HepG2 (cell line): Measurements from ENCODE around the gene FAM78B. TPM values are rescaled to one million over a fixed set of nuclear protein-coding genes. Genes with fewer than 3 reads are reported as not detected.

Experiments used
- ATAC-seq: fragments of 200-7000 bp; cut with Tn5 transposase; 3 replicates; pipeline ENCODE4 v1.9.1; 2020; ENCODE audit warnings: mild to moderate bottlenecking, moderate library complexity
- BruUV-seq: library from RNA; stranded (reverse); fragments of 400-500 nt; replicated peaks from 2 replicates; lab custom pipeline; 2021; lab: Mats Ljungman, UMichigan
- CTCF ChIA-PET: fragments of 300-600 bp; formaldehyde crosslinking; extraction: SDS; loops from one replicate; lab custom pipeline; 2021; ENCODE audit warnings: low total read pairs, inconsistent platforms, low intra/inter-chr PET ratio; lab: Yijun Ruan, JAX
- POLR2A ChIA-PET: fragments of 350-600 bp; sonication (Branson Sonifier 250); formaldehyde crosslinking; loops from one replicate; lab custom pipeline; 2020; ENCODE audit warnings: antibody characterized with exemption, inconsistent platforms; lab: Yijun Ruan, JAX
- DNase-seq: peaks from one replicate; pipeline ENCODE4 v3.0.0-alpha.2; 2015; ENCODE audit warnings: low spot score
- FAIRE-seq: peaks from 3 replicates; lab custom pipeline; 2011; peaks lifted over from hg19 to GRCh38; lab: Jason Lieb, UNC
- H2AFZ ChIP-seq: one replicate; pipeline ENCODE4 v1.6.1; 2011; ENCODE audit warnings: low read length, inconsistent platforms
- H3K27ac ChIP-seq: fragments of 300-600 bp; 3 replicates; pipeline ENCODE4 v1.8.0; 2011; ENCODE audit warnings: mixed run types, mild to moderate bottlenecking, mixed read lengths, low read length, inconsistent platforms; ENCODE audit not compliant: insufficient read depth; ENCODE audit errors: extremely low read length
- H3K27me3 ChIP-seq, 2 experiments: fragments of 200-600 bp in 1 of 2; 2 replicates in 1 of 2; 3 replicates in 1 of 2; pipeline versions ENCODE4 v1.6.0 to v1.8.0; 2011; ENCODE audit warnings: low read length in 2 of 2, mild to moderate bottlenecking in 2 of 2, moderate library complexity in 2 of 2, inconsistent platforms in 1 of 2; ENCODE audit not compliant: insufficient read depth in 2 of 2, control insufficient read depth in 1 of 2
- H3K36me3 ChIP-seq, 2 experiments: fragments of 200-600 bp in 1 of 2; replicated peaks in 1 of 2; 2 replicates in 1 of 2; 3 replicates in 1 of 2; pipeline versions ENCODE4 v1.5.1 to v1.8.0; 2011; ENCODE audit warnings: low read length in 2 of 2, inconsistent platforms in 1 of 2; ENCODE audit not compliant: insufficient read depth in 2 of 2, control insufficient read depth in 1 of 2
- H3K4me1 ChIP-seq: 2 replicates; pipeline ENCODE4 v1.5.1; 2012; ENCODE audit warnings: low read length, inconsistent platforms; ENCODE audit not compliant: insufficient read depth
- H3K4me2 ChIP-seq: 2 replicates; pipeline ENCODE4 v1.6.0; 2011; ENCODE audit warnings: low read depth, low read length, inconsistent platforms
- H3K4me3 ChIP-seq, 3 experiments: fragments of 200-600 bp in 1 of 3; sonication (generic), shearing (Covaris generic) in 1 of 3; replicated peaks in 1 of 3; 2 replicates each; pipeline ENCODE4 v1.5.1; 2011 to 2016; ENCODE audit warnings: low read length in 3 of 3, inconsistent platforms in 2 of 3, low read depth in 2 of 3, mild to moderate bottlenecking in 2 of 3, control low read depth in 1 of 3, mixed read lengths in 1 of 3; ENCODE audit not compliant: insufficient read depth in 1 of 3
- H3K79me2 ChIP-seq: one replicate; pipeline ENCODE4 v1.6.1; 2011; ENCODE audit warnings: low read length, inconsistent platforms; ENCODE audit not compliant: insufficient read depth
- H3K9ac ChIP-seq: 2 replicates; pipeline ENCODE4 v1.6.0; 2011; ENCODE audit warnings: mild to moderate bottlenecking, low read depth, low read length, inconsistent platforms; ENCODE audit not compliant: insufficient read depth
- H3K9me3 ChIP-seq: 2 replicates; pipeline ENCODE4 v1.5.1; 2012; ENCODE audit warnings: mild to moderate bottlenecking, low read length
- H4K20me1 ChIP-seq: 2 replicates; pipeline ENCODE4 v1.6.0; 2011; ENCODE audit warnings: inconsistent platforms, mild to moderate bottlenecking, low read length, moderate library complexity; ENCODE audit not compliant: insufficient read depth
- KAT2B ChIP-seq: fragments of 150-350 bp; IDR thresholded peaks from 2 replicates; pipeline ENCODE4 v1.6.1; 2014; ENCODE audit warnings: low read depth, low read length, borderline replicate concordance
- PRMT3 ChIP-seq: sonication (generic); formaldehyde crosslinking; IDR thresholded peaks from 2 replicates; pipeline ENCODE4 v1.8.1; 2022; ENCODE audit warnings: low read depth, mild to moderate bottlenecking, moderate library complexity, missing genetic modification reagents, borderline replicate concordance
- SIX4 ChIP-seq: sonication (generic); formaldehyde crosslinking; IDR thresholded peaks from 2 replicates; pipeline ENCODE4 v1.4.0; 2020; ENCODE audit warnings: missing genetic modification reagents
- SPEN ChIP-seq: sonication (generic); formaldehyde crosslinking; IDR thresholded peaks from 2 replicates; pipeline ENCODE4 v1.5.1; 2020; ENCODE audit warnings: low read depth, mild to moderate bottlenecking, missing genetic modification reagents
- THYN1 ChIP-seq: sonication (generic); formaldehyde crosslinking; IDR thresholded peaks from 2 replicates; pipeline ENCODE4 v1.8.1; 2023; ENCODE audit warnings: low read depth, mild to moderate bottlenecking, moderate library complexity, missing genetic modification reagents, borderline replicate concordance
- XBP1 ChIP-seq: sonication (generic); formaldehyde crosslinking; IDR thresholded peaks from 2 replicates; pipeline ENCODE4 v1.5.0; 2020; ENCODE audit warnings: missing genetic modification reagents
- ZMAT3 ChIP-seq: sonication (generic); formaldehyde crosslinking; conservative IDR thresholded peaks from 2 replicates; pipeline ENCODE4 v1.7.0; 2021; ENCODE audit warnings: missing genetic modification reagents
- ZNF124 ChIP-seq: sonication (generic); formaldehyde crosslinking; IDR thresholded peaks from 2 replicates; pipeline ENCODE4 v1.4.0; 2020; ENCODE audit warnings: missing genetic modification reagents
- ZNF205 ChIP-seq: IDR thresholded peaks from 2 replicates; pipeline ENCODE4 v1.6.1; 2018; ENCODE audit warnings: missing biosample characterization, missing genetic modification reagents
- ZNF232 ChIP-seq: sonication (generic); formaldehyde crosslinking; IDR thresholded peaks from 2 replicates; pipeline ENCODE4 v1.4.0; 2020; ENCODE audit warnings: missing genetic modification reagents, borderline replicate concordance
- WGBS: methylation state at CpG from one replicate; pipeline ENCODE4 v1.1.6; 2017; ENCODE audit warnings: low lambda C conversion rate; 5-methylcytosine and 5-hydroxymethylcytosine counted together
- in situ Hi-C: cut with HindIII; loops from 2 replicates; pipeline ENCODE4 v1.10.0; 2017; ENCODE audit warnings: low pct_unique_long_range_greater_than_20kb; ENCODE audit not compliant: extremely low pct_ligation_motif_present
- intact Hi-C: fragments of 100-400 bp; cut with micrococcal nuclease; formaldehyde crosslinking; loops from one replicate; pipeline ENCODE4 v1.10.0; 2022; ENCODE audit not compliant: unreplicated experiment
- polyA plus RNA-seq, 8 experiments: library from polyadenylated mRNA; depleted of rRNA in 3 of 8; stranded (reverse) in 7 of 8; unstranded in 1 of 8; fragments of >200 nt; fragmentation: Illumina TruSeq in 4 of 8; extraction: Trizol in 4 of 8; gene quantifications; 2 replicates each; pipeline versions ENCODE4 v1.2.1 to v1.2.3, GENCODE V29; 2011 to 2016; ENCODE audit warnings: low read depth in 4 of 8, missing spikeins in 1 of 8, mixed read lengths in 1 of 8; ENCODE audit not compliant: insufficient read depth in 1 of 8
- total RNA-seq, 5 experiments: library from RNA; depleted of rRNA; stranded (reverse); fragments of >200 nt; fragmentation: Illumina TruSeq; extraction: Trizol; gene quantifications; 2 replicates each; pipeline ENCODE4 v1.2.3, GENCODE V29; 2016; ENCODE audit warnings: low read depth in 1 of 5
- TF ChIP-seq, protein P1 (sequence below), 2 experiments: sonication (generic) in 1 of 2; formaldehyde crosslinking in 1 of 2; IDR thresholded peaks; 2 replicates each; pipeline versions ENCODE4 v1.4.0 to v1.6.1; 2018 to 2020; ENCODE audit warnings: missing genetic modification reagents in 2 of 2, borderline replicate concordance in 1 of 2, low read depth in 1 of 2, mild to moderate bottlenecking in 1 of 2, missing biosample characterization in 1 of 2

FAM78B gene
- total and polyA plus RNA-seq, 2 of the 13 experiments (the other 11 are each of a cell fraction or from before 2014, with no cell fraction given), result 0.22 to 0.31 TPM

DNA sequence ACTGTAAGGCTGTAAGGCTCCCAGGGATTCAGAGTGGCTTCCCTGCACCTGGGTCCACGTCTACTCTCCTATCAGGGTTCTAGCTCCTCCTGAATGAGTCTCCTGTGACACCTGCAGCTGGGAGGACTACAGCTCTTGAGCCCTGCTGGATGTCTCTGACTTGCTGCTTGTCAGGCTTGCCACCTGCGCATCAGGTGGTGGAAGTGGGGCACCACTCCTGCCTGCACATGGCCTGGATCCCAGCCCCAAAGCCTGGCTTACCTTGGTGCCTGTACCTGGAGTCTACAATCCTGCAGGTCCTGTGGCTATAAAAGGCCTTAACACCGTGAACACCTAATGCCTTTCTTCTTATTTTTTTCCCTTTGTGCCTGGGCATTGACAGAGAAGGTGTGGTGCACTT, 82.2 kb downstream of the FAM78B start:
- WGBS, result 50% methylated on average over 2 of the region's 3 CpGs
- CTCF ChIA-PET, result no interaction called here
- BruUV-seq, result no TSS peak

GRCh38 chr1:166083887-166084286, 82.9 kb downstream of the FAM78B start:
- no peak overlapping the region for H3K27ac ChIP-seq
- H3K27me3 ChIP-seq, result no peaks in the 10 kb centered on the region
- intact Hi-C loops, result no loop called here
- FAIRE-seq, result no peak
- H3K79me2 ChIP-seq, result no peaks in the 10 kb centered on the region
- TF ChIP-seq, protein P1, sequence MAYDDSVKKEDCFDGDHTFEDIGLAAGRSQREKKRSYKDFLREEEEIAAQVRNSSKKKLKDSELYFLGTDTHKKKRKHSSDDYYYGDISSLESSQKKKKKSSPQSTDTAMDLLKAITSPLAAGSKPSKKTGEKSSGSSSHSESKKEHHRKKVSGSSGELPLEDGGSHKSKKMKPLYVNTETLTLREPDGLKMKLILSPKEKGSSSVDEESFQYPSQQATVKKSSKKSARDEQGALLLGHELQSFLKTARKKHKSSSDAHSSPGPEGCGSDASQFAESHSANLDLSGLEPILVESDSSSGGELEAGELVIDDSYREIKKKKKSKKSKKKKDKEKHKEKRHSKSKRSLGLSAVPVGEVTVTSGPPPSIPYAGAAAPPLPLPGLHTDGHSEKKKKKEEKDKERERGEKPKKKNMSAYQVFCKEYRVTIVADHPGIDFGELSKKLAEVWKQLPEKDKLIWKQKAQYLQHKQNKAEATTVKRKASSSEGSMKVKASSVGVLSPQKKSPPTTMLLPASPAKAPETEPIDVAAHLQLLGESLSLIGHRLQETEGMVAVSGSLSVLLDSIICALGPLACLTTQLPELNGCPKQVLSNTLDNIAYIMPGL (CRISPR knock-in tag; IDR thresholded peaks at IDR 0.05; ENCODE audit: borderline replicate concordance in 1 of 2, low read depth in 1 of 2), result no peak
- no peak for TF ChIP-seq SPEN (CRISPR knock-in tag)
- no peaks in the 10 kb centered on the region for H3K36me3 ChIP-seq
- H4K20me1 ChIP-seq, result no peaks in the 10 kb centered on the region
- CTCF ChIA-PET, result no interaction called here
- H3K4me1 ChIP-seq, result peaks cover 13% of the 10 kb centered on the region
- BruUV-seq, result no TSS peak
- no peak for ATAC-seq
- WGBS, result 35% methylated on average over 2 of the region's 2 CpGs
- H3K9me3 ChIP-seq, result no peaks in the 10 kb centered on the region
- DNase-seq, result no peak
- H3K4me3 ChIP-seq, result no peak overlapping the region
- in situ Hi-C loops, result no loop called here
- no peak overlapping the region for H2AFZ ChIP-seq
- POLR2A ChIA-PET, result no interaction called here
- H3K4me2 ChIP-seq, result no peak overlapping the region
- H3K9ac ChIP-seq, result no peak overlapping the region

More for the DNA sequence above, 82.2 kb downstream of the FAM78B start:
- no peak for TF ChIP-seq ZNF205 (CRISPR knock-in tag)
- no peak for TF ChIP-seq THYN1
- TF ChIP-seq ZMAT3 (CRISPR knock-in tag), result no peak
- no peak for TF ChIP-seq PRMT3 (CRISPR knock-in tag)
- no peak for TF ChIP-seq ZNF232 (CRISPR knock-in tag)
- no peak for TF ChIP-seq ZNF124 (CRISPR knock-in tag)
- no peak for TF ChIP-seq KAT2B
- no peak for TF ChIP-seq XBP1
- TF ChIP-seq SIX4 (CRISPR knock-in tag), result no peak
- no peak for TF ChIP-seq SPEN (CRISPR knock-in tag)
- Histone ChIP-seq H3K36me3 (no peaks in the 10 kb centered on the region), H3K79me2 (no peaks in the 10 kb centered on the region), H2AFZ (no peak overlapping the region), H3K9me3 (no peaks in the 10 kb centered on the region), H4K20me1 (no peaks in the 10 kb centered on the region), H3K4me1 (peaks cover 13% of the 10 kb centered on the region), H3K27me3 (no peaks in the 10 kb centered on the region), H3K4me3 (no peak overlapping the region), H3K4me2 (no peak overlapping the region), H3K27ac (no peak overlapping the region), H3K9ac (no peak overlapping the region)
- in situ Hi-C loops (no loop called here), intact Hi-C loops (no loop called here)
- POLR2A ChIA-PET, result no interaction called here
- no peak for DNase-seq
- ATAC-seq, result no peak
- FAIRE-seq, result no peak
